ENCODE data around the gene PLA2R1. TPM values are rescaled to one million over a fixed set of nuclear protein-coding genes. Genes with fewer than 3 reads are reported as not detected.
A peak's percentile ranks its signal among the peaks of the same experiment; 100 is the strongest.

The PLA2R1 gene
- total RNA-seq, 2 donors from 2014 or later, result not detected

GRCh38 chr2:160077912-160078810 lies 15.7 kb upstream of the PLA2R1 start:
- ATAC-seq, result no peak
- no peak overlapping the region for H3K27ac Mint-ChIP-seq
- H3K4me1 Mint-ChIP-seq (ENCODE audit: low read depth in 2 of 2), result no peaks in the 10 kb centered on the region
- peaks cover 2 to 18% of the 10 kb centered on the region in 2 donors for H3K27me3 Mint-ChIP-seq
- no peak for DNase-seq (ENCODE audit: low spot score)
- no peak overlapping the region for H3K4me3 Mint-ChIP-seq
- no peaks in the 10 kb centered on the region for H3K9me3 Mint-ChIP-seq
- H3K36me3 Mint-ChIP-seq, result no peaks in the 10 kb centered on the region

DNA sequence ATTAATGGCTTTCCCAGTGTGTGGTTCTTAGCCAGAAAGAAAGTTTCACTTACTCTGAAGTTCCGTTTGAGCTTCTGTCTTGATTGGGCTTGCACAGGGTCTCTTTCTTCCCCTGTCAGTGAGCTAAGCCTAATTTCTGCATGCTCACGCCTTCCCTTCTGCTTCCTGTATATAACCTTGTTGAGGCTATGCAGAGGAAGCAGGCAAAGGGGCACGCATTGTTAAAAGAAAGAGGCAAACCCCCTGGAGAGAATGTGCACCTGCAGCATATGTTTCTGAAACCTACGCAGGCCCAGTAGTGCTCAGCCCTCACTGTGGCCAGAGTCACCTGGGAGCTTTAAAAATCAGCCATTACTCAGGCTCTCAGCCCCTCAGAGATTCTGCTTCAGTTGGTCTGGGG lies 14.5 kb upstream of the PLA2R1 start:
- H3K4me3 Mint-ChIP-seq, result no peak overlapping the region
- H3K36me3 Mint-ChIP-seq, result no peaks in the 10 kb centered on the region
- DNase-seq (ENCODE audit: low spot score) (no peak), ATAC-seq (peak in 1 of 2 donors; percentile 50)
- H3K27ac Mint-ChIP-seq, result no peak overlapping the region
- H3K9me3 Mint-ChIP-seq, result no peaks in the 10 kb centered on the region
- no peaks in the 10 kb centered on the region for H3K4me1 Mint-ChIP-seq (ENCODE audit: low read depth in 2 of 2)
- H3K27me3 Mint-ChIP-seq, result peaks cover 8 to 18% of the 10 kb centered on the region in 2 donors

- DNase-seq (ENCODE audit: low spot score) (no peak), ATAC-seq (no peak)
- H3K27me3 Mint-ChIP-seq, result peaks cover 9 to 20% of the 10 kb centered on the region in 2 donors
- H3K9me3 Mint-ChIP-seq, result no peaks in the 10 kb centered on the region
- H3K4me3 Mint-ChIP-seq, result no peak overlapping the region
- no peak overlapping the region for H3K27ac Mint-ChIP-seq
- no peaks in the 10 kb centered on the region for H3K36me3 Mint-ChIP-seq
- H3K4me1 Mint-ChIP-seq (ENCODE audit: low read depth in 2 of 2), result no peaks in the 10 kb centered on the region
These were observed 13.8 kb upstream of the PLA2R1 start for GRCh38 chr2:160076241-160076640.

DNA sequence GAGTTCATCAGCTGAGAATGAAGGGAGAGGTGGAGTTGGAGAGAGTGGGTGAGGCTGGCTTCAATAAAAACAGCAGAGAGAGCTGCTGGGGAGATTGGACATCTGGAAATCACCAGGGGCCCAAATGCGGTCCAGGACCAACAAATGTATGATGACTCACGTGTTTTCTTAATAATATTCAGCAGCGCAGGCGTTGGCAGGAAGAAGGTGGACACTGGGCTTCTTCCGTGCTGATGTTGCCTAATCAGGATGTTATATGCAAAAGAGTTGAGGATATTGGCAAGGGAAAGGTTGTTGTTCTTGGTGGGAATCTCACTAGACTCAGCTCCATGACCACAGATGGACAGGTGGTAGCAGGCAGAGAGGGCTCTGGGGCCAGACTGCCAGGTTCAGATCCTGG lies 12.8 kb upstream of the PLA2R1 start:
- Mint-ChIP-seq H3K27me3 (peaks cover 12 to 18% of the 10 kb centered on the region in 2 donors), H3K27ac (no peak overlapping the region), H3K4me1 (ENCODE audit: low read depth in 2 of 2) (no peaks in the 10 kb centered on the region), H3K9me3 (no peaks in the 10 kb centered on the region), H3K36me3 (no peaks in the 10 kb centered on the region), H3K4me3 (no peak overlapping the region)
- DNase-seq (ENCODE audit: low spot score) (no peak), ATAC-seq (no peak)

DNA sequence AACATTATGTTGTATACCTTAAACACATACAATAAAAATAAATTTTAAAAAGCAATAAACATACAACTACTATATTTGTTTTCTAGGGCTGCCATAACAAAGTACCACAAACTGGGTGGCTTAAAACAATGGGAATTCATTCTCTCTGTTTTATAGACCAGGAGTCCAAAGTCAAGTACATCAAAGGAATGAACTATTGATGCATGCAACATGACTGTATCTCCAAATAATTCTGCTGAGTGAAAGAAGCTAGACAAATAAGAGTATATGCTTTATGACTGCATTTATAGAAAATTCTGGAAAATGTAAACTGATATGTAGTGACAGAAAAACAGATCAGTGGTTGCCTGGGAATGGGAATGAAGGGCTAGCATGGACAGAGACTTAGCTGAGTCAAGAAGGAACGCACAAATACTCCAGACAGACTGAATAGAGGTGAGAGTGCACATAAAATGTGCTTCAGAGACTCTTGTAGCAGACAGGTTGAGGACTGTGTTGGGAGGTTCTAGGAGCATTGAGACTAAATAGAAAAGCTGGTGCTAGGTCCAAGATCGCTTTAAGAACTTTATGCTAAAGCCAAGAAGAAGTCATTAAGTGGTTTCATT lies 11.0 kb upstream of the PLA2R1 start:
- no peak for DNase-seq (ENCODE audit: low spot score)
- ATAC-seq, result no peak
- Mint-ChIP-seq H3K36me3 (no peaks in the 10 kb centered on the region), H3K4me3 (no peak overlapping the region), H3K4me1 (ENCODE audit: low read depth in 2 of 2) (no peaks in the 10 kb centered on the region), H3K27ac (no peak overlapping the region), H3K27me3 (peaks cover 11 to 12% of the 10 kb centered on the region in 2 donors), H3K9me3 (no peaks in the 10 kb centered on the region)

DNA sequence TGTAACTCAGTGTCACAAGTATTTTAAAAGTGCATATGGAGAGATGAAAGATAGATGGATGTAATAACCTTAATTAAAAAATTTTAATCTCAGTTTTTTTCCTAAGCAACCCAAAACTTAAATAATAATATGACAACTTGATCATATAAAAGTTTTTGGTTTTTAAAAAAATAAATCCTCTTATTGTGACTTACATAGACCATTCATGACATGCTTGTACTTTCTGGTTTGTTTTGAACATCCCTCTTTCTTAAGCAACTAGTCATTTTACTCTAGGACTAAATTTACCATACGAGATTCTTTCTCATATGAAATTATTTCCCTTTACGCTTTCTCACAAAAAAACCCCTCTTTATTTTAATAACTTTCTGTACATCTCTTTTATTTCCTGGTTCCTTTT lies 6.5 kb upstream of the PLA2R1 start:
- H3K27me3 Mint-ChIP-seq, result peaks cover 31 to 32% of the 10 kb centered on the region in 2 donors
- H3K9me3 Mint-ChIP-seq, result no peaks in the 10 kb centered on the region
- ATAC-seq (no peak), DNase-seq (ENCODE audit: low spot score) (no peak)
- no peaks in the 10 kb centered on the region for H3K36me3 Mint-ChIP-seq
- H3K4me1 Mint-ChIP-seq (ENCODE audit: low read depth in 2 of 2), result no peaks in the 10 kb centered on the region
- H3K4me3 Mint-ChIP-seq, result no peak overlapping the region
- no peak overlapping the region for H3K27ac Mint-ChIP-seq

DNA sequence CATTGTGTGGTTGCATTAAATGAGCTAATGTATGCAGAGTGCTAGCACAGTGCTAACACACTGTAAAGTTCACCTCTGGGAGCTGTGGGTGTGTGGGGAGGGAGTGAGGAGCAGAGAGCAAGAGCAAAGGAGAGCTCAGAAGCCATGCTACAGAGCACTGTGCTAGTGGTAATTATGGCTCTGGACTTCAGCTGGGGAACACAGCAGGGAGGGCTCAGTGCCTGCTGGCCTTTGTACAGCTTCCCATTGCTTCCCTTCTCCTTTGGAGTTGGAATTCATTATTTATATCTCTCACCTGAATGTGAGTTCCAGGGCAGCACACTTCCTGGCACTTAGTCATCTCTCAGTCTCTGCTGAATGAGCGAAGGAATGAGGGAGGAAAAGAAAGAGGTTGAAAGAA lies 2.5 kb upstream of the PLA2R1 start:
- Mint-ChIP-seq H3K9me3 (no peaks in the 10 kb centered on the region), H3K4me3 (no peak overlapping the region), H3K27me3 (peaks cover 32 to 44% of the 10 kb centered on the region in 2 donors), H3K27ac (no peak overlapping the region), H3K36me3 (no peaks in the 10 kb centered on the region), H3K4me1 (ENCODE audit: low read depth in 2 of 2) (no peaks in the 10 kb centered on the region)
- no peak for DNase-seq (ENCODE audit: low spot score)
- no peak for ATAC-seq

GRCh38 chr2:160063879-160064612 lies 1.6 kb upstream of the PLA2R1 start:
- Mint-ChIP-seq H3K9me3 (no peaks in the 10 kb centered on the region), H3K27ac (no peak overlapping the region), H3K36me3 (no peaks in the 10 kb centered on the region), H3K4me1 (ENCODE audit: low read depth in 2 of 2) (no peaks in the 10 kb centered on the region), H3K4me3 (no peak overlapping the region), H3K27me3 (peaks cover 38 to 52% of the 10 kb centered on the region in 2 donors)
- DNase-seq (ENCODE audit: low spot score) (no peak), ATAC-seq (peak in 1 of 2 donors; percentile 28)

DNA sequence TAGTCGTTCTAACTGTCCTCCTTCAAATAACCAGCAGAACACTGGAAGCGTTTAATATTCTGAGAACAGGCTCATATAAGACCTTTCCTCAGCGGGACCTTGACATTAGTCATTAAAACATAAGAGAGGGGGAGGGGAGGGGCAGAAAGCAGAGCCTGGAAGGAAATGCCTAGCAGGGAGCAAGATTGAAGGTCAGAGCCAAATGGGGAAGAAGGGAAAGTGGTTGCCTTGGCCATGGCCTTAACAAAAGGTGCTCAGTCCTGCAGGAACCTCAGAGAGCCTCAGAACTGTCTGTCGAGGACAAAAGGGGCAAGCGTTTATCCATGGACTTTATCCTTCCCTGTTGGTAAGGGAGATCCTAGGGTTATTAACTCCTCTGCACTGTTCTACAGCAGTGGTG lies 856 bp upstream of the PLA2R1 start:
- H3K9me3 Mint-ChIP-seq, result no peaks in the 10 kb centered on the region
- H3K4me3 Mint-ChIP-seq, result peak overlapping the region; percentile 31
- no peaks in the 10 kb centered on the region for H3K4me1 Mint-ChIP-seq (ENCODE audit: low read depth in 2 of 2)
- H3K27me3 Mint-ChIP-seq, result peaks cover 42 to 60% of the 10 kb centered on the region in 2 donors
- ATAC-seq (no peak), DNase-seq (ENCODE audit: low spot score) (no peak)
- H3K27ac Mint-ChIP-seq, result no peak overlapping the region
- H3K36me3 Mint-ChIP-seq, result no peaks in the 10 kb centered on the region

- ATAC-seq (no peak), DNase-seq (ENCODE audit: low spot score) (no peak)
- no peaks in the 10 kb centered on the region for H3K4me1 Mint-ChIP-seq (ENCODE audit: low read depth in 2 of 2)
- H3K36me3 Mint-ChIP-seq, result no peaks in the 10 kb centered on the region
- peaks cover 52 to 70% of the 10 kb centered on the region in 2 donors for H3K27me3 Mint-ChIP-seq
- no peak overlapping the region for H3K4me3 Mint-ChIP-seq
- no peak overlapping the region for H3K27ac Mint-ChIP-seq
- no peaks in the 10 kb centered on the region for H3K9me3 Mint-ChIP-seq
These were observed 497 bp downstream of the PLA2R1 start for GRCh38 chr2:160061944-160062291.

DNA sequence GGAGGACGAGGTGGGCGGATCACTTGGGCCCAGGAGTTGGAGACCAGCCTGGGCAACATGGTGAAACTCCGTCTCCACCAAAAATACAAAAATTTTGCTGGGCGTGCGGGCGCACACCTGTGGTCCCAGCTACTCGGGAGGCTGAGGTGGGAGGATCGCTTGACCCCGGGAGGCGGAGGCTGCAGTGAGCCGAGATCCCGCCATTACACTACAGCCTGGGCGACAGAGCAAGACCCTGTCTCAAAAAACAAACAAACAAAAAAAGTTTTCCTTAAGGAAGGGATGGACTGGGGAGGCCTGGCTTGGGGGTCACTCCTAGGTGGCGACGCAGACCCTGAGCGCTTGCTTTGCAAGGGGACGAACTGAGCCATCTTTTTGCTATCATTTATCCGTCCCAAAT lies 882 bp downstream of the PLA2R1 start:
- peaks cover 54 to 74% of the 10 kb centered on the region in 2 donors for H3K27me3 Mint-ChIP-seq
- DNase-seq (ENCODE audit: low spot score) (no peak), ATAC-seq (no peak)
- no peaks in the 10 kb centered on the region for H3K9me3 Mint-ChIP-seq
- no peak overlapping the region for H3K27ac Mint-ChIP-seq
- no peak overlapping the region for H3K4me3 Mint-ChIP-seq
- H3K36me3 Mint-ChIP-seq, result no peaks in the 10 kb centered on the region
- no peaks in the 10 kb centered on the region for H3K4me1 Mint-ChIP-seq (ENCODE audit: low read depth in 2 of 2)

DNA sequence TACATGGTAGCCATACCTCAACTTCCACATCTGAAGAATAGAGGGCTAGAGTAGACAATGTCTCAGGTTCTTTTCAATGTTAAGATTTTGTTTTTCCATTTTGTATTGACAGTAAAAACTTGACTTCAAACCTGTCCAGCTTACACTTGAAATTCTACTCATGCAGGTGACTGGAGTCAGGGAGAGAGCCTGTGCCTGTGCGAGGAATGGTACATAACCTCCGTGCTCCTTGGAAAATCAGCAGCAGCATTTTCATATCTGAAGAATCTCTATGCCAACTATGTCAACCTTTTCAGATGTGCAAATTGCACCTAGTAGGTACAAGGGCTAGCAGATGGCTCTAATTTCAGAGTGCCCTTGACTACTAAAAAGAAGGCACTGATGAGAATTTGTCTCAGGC lies 2.1 kb downstream of the PLA2R1 start:
- Mint-ChIP-seq H3K9me3 (no peaks in the 10 kb centered on the region), H3K27ac (no peak overlapping the region), H3K4me1 (ENCODE audit: low read depth in 2 of 2) (no peaks in the 10 kb centered on the region), H3K4me3 (no peak overlapping the region), H3K36me3 (no peaks in the 10 kb centered on the region), H3K27me3 (peaks cover 51 to 77% of the 10 kb centered on the region in 2 donors)
- ATAC-seq (no peak), DNase-seq (ENCODE audit: low spot score) (no peak)

DNA sequence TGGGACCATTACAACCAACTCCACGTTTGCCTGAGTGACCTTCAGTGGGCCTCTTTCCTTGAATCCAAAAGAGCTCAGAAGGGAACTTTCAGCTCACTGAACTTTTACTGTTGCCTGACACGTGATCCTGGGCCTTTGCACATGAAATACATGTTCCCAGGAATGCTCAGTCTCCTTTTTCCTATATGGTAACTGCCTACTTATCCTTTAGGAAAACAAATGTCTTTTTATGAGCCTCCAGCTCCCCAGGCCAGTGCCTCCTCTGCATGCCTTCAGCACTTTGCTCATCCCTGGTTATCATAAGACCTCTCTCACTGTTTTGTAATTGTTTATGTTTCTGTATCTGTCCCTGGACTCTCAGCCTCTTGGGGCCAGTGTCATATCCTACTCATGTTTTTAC lies 5.1 kb downstream of the PLA2R1 start:
- no peaks in the 10 kb centered on the region for H3K9me3 Mint-ChIP-seq
- H3K36me3 Mint-ChIP-seq, result no peaks in the 10 kb centered on the region
- H3K4me1 Mint-ChIP-seq (ENCODE audit: low read depth in 2 of 2), result no peaks in the 10 kb centered on the region
- ATAC-seq (no peak), DNase-seq (ENCODE audit: low spot score) (no peak)
- H3K27me3 Mint-ChIP-seq, result peaks cover 33 to 62% of the 10 kb centered on the region in 2 donors
- H3K27ac Mint-ChIP-seq, result no peak overlapping the region
- H3K4me3 Mint-ChIP-seq, result no peak overlapping the region

DNA sequence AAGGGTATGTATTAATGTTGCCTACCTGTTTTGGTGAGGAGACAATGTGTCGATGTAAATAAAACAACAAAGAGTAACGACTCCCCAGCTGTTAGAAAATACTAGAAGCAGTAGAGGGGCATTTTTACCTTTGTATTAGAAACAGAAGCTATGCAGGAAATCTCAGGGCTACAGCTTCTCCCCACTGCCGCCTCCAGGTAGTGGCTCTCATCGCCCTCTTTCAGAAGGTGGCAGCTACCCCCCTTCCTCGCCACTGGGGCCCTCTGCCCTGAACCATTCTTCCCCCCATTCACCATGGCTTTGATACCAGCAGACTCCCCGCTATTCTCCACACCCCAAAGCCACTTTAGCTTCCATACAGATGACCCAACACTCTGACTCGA lies 6.7 kb downstream of the PLA2R1 start:
- peaks cover 36 to 65% of the 10 kb centered on the region in 2 donors for H3K27me3 Mint-ChIP-seq

More for the DNA sequence above, 6.7 kb downstream of the PLA2R1 start:
- Mint-ChIP-seq H3K4me1 (ENCODE audit: low read depth in 2 of 2) (no peaks in the 10 kb centered on the region), H3K9me3 (no peaks in the 10 kb centered on the region), H3K27ac (no peak overlapping the region), H3K36me3 (no peaks in the 10 kb centered on the region), H3K4me3 (no peak overlapping the region)
- no peak for DNase-seq (ENCODE audit: low spot score)
- no peak for ATAC-seq
